IPS-20b (cell line): Measurements from ENCODE around the gene EEF1AKMT3.

Experiments
- H3K27ac ChIP-seq: one replicate; pipeline ENCODE4 v1.5.1; 2013; ENCODE audit warnings: low read length
- H3K27me3 ChIP-seq: 2 replicates; pipeline ENCODE4 v1.6.1; 2013; ENCODE audit warnings: mild to moderate bottlenecking, low read length, inconsistent platforms; ENCODE audit not compliant: insufficient read depth
- H3K36me3 ChIP-seq: 2 replicates; pipeline ENCODE4 v1.6.1; 2013; ENCODE audit warnings: low read depth, mild to moderate bottlenecking, inconsistent platforms, low read length, moderate library complexity; ENCODE audit not compliant: insufficient read depth
- H3K4me1 ChIP-seq: 2 replicates; pipeline ENCODE4 v1.6.1; 2013; ENCODE audit warnings: mild to moderate bottlenecking, control low read depth, inconsistent platforms, low read length, moderate library complexity; ENCODE audit not compliant: insufficient read depth
- H3K4me3 ChIP-seq: 2 replicates; pipeline ENCODE4 v1.5.1; 2013; ENCODE audit warnings: mild to moderate bottlenecking, low read length, inconsistent platforms
- H3K9ac ChIP-seq: 2 replicates; pipeline ENCODE4 v1.6.1; 2013; ENCODE audit warnings: low read depth, mild to moderate bottlenecking, inconsistent platforms, low read length, moderate library complexity
- H3K9me3 ChIP-seq: 2 replicates; pipeline ENCODE4 v1.6.1; 2013; ENCODE audit warnings: mild to moderate bottlenecking, low read depth, low read length, inconsistent platforms; ENCODE audit not compliant: insufficient read depth

EEF1AKMT3 gene

GRCh38 chr12:57782608-57783465 is 10.4 kb downstream of the EEF1AKMT3 start, which contains the start of gene TSFM:
TSS of gene TSFM (plus strand) at chr12:57782787. CDS start at chr12:57782802, 15 bp downstream.
- H3K4me3 ChIP-seq, result peak within 1 kb of the TSS; percentile 100
- no peaks in the 10 kb centered on the region for H3K9me3 ChIP-seq
- no peak within 1 kb of the TSS for H3K27ac ChIP-seq
- H3K4me1 ChIP-seq, result no peaks in the 10 kb centered on the region
- H3K36me3 ChIP-seq, result peaks cover 37% of the 10 kb centered on the region
- peak within 1 kb of the TSS; percentile 93 for H3K9ac ChIP-seq
- H3K27me3 ChIP-seq, result no peaks in the 10 kb centered on the region

GRCh38 chr12:57783466-57783801 is 11.0 kb downstream of the EEF1AKMT3 start:
- Histone ChIP-seq H3K27ac (no peak overlapping the region), H3K9ac (peak overlapping the region; percentile 93), H3K4me1 (no peaks in the 10 kb centered on the region), H3K4me3 (peak overlapping the region; percentile 100), H3K36me3 (peaks cover 42% of the 10 kb centered on the region), H3K27me3 (no peaks in the 10 kb centered on the region), H3K9me3 (no peaks in the 10 kb centered on the region)

GRCh38 chr12:57783861-57784260 is 11.4 kb downstream of the EEF1AKMT3 start:
- Histone ChIP-seq H3K36me3 (peaks cover 46% of the 10 kb centered on the region), H3K4me3 (no peak overlapping the region), H3K9ac (no peak overlapping the region), H3K9me3 (no peaks in the 10 kb centered on the region), H3K27me3 (no peaks in the 10 kb centered on the region), H3K27ac (no peak overlapping the region), H3K4me1 (no peaks in the 10 kb centered on the region)

- Histone ChIP-seq H3K9ac (no peak overlapping the region), H3K4me1 (no peaks in the 10 kb centered on the region), H3K4me3 (no peak overlapping the region), H3K36me3 (peaks cover 82% of the 10 kb centered on the region), H3K27me3 (no peaks in the 10 kb centered on the region), H3K9me3 (no peaks in the 10 kb centered on the region), H3K27ac (no peak overlapping the region)
Observed at GRCh38 chr12:57793920-57794319, 21.5 kb downstream of the EEF1AKMT3 start.

- no peaks in the 10 kb centered on the region for H3K4me1 ChIP-seq
- H3K4me3 ChIP-seq, result no peak overlapping the region
- no peaks in the 10 kb centered on the region for H3K27me3 ChIP-seq
- no peak overlapping the region for H3K27ac ChIP-seq
- H3K9ac ChIP-seq, result no peak overlapping the region
- peaks cover 77% of the 10 kb centered on the region for H3K36me3 ChIP-seq
- H3K9me3 ChIP-seq, result no peaks in the 10 kb centered on the region
Observed at GRCh38 chr12:57795354-57795753, 22.9 kb downstream of the EEF1AKMT3 start.

GRCh38 chr12:57796996-57797395 is 24.6 kb downstream of the EEF1AKMT3 start:
- H3K27me3 ChIP-seq, result no peaks in the 10 kb centered on the region
- no peak overlapping the region for H3K4me3 ChIP-seq
- no peaks in the 10 kb centered on the region for H3K9me3 ChIP-seq
- no peak overlapping the region for H3K9ac ChIP-seq
- no peak overlapping the region for H3K27ac ChIP-seq
- H3K4me1 ChIP-seq, result no peaks in the 10 kb centered on the region
- H3K36me3 ChIP-seq, result peaks cover 66% of the 10 kb centered on the region

- no peak overlapping the region for H3K4me3 ChIP-seq
- H3K27me3 ChIP-seq, result no peaks in the 10 kb centered on the region
- H3K9ac ChIP-seq, result no peak overlapping the region
- no peaks in the 10 kb centered on the region for H3K4me1 ChIP-seq
- peaks cover 57% of the 10 kb centered on the region for H3K36me3 ChIP-seq
- H3K27ac ChIP-seq, result no peak overlapping the region
- H3K9me3 ChIP-seq, result no peaks in the 10 kb centered on the region
Observed at GRCh38 chr12:57797933-57798332, 25.5 kb downstream of the EEF1AKMT3 start.

- H3K27me3 ChIP-seq, result no peaks in the 10 kb centered on the region
- no peak overlapping the region for H3K27ac ChIP-seq
- no peaks in the 10 kb centered on the region for H3K4me1 ChIP-seq
- H3K9me3 ChIP-seq, result no peaks in the 10 kb centered on the region
- H3K36me3 ChIP-seq, result peaks cover 36% of the 10 kb centered on the region
- no peak overlapping the region for H3K9ac ChIP-seq
- H3K4me3 ChIP-seq, result no peak overlapping the region
Observed at GRCh38 chr12:57800965-57801364, 28.6 kb downstream of the EEF1AKMT3 start.

- Histone ChIP-seq H3K9ac (no peak overlapping the region), H3K9me3 (no peaks in the 10 kb centered on the region), H3K4me1 (no peaks in the 10 kb centered on the region), H3K27ac (no peak overlapping the region), H3K36me3 (peaks cover 21% of the 10 kb centered on the region), H3K27me3 (no peaks in the 10 kb centered on the region), H3K4me3 (no peak overlapping the region)
Observed at GRCh38 chr12:57802607-57803006, 30.2 kb downstream of the EEF1AKMT3 start.

- Histone ChIP-seq H3K9ac (no peak overlapping the region), H3K36me3 (peaks cover 14% of the 10 kb centered on the region; the same call in 1 of the 2 replicates), H3K9me3 (no peaks in the 10 kb centered on the region), H3K27me3 (no peaks in the 10 kb centered on the region), H3K27ac (no peak overlapping the region), H3K4me3 (no peak overlapping the region), H3K4me1 (no peaks in the 10 kb centered on the region)
Observed at GRCh38 chr12:57803319-57803893, 31.0 kb downstream of the EEF1AKMT3 start.

GRCh38 chr12:57806677-57807076 is 34.3 kb downstream of the EEF1AKMT3 start:
- H3K36me3 ChIP-seq, result peaks cover 4% of the 10 kb centered on the region; the same call in 1 of the 2 replicates
- H3K9me3 ChIP-seq, result no peaks in the 10 kb centered on the region
- no peak overlapping the region for H3K27ac ChIP-seq
- no peak overlapping the region for H3K9ac ChIP-seq
- H3K4me1 ChIP-seq, result no peaks in the 10 kb centered on the region
- H3K27me3 ChIP-seq, result no peaks in the 10 kb centered on the region
- no peak overlapping the region for H3K4me3 ChIP-seq

- Histone ChIP-seq H3K27ac (no peak overlapping the region), H3K36me3 (peaks cover 4% of the 10 kb centered on the region; the same call in 1 of the 2 replicates), H3K27me3 (no peaks in the 10 kb centered on the region), H3K9me3 (no peaks in the 10 kb centered on the region), H3K4me1 (no peaks in the 10 kb centered on the region), H3K4me3 (no peak overlapping the region), H3K9ac (no peak overlapping the region)
Observed at GRCh38 chr12:57807285-57807684, 34.9 kb downstream of the EEF1AKMT3 start.
